22Rv1 (cell line): Measurements from ENCODE around the gene COG3.
A peak's percentile ranks its signal among the peaks of the same experiment; 100 is the strongest.

Experiments used
- H3K27ac ChIP-seq: fragments of 450-650 bp; 2 replicates; pipeline ENCODE4 v1.5.1; 2017
- CTCF ChIP-seq: fragments of 450-650 bp; IDR thresholded peaks from 2 replicates; pipeline ENCODE4 v1.5.1; 2017; ENCODE audit warnings: mild to moderate bottlenecking
- ZFX ChIP-seq: fragments of 450-650 bp; IDR thresholded peaks from 2 replicates; pipeline ENCODE4 v1.6.1; 2017; ENCODE audit warnings: antibody characterized with exemption, borderline replicate concordance

The COG3 gene

GRCh38 chr13:45519493-45519892, 54.8 kb downstream of the COG3 start:
- H3K27ac ChIP-seq: no peak overlapping the region
- no peak for TF ChIP-seq CTCF
- TF ChIP-seq ZFX: no peak

- no peak overlapping the region for H3K27ac ChIP-seq
- TF ChIP-seq ZFX (no peak), CTCF (no peak)
These were observed 56.6 kb downstream of the COG3 start for GRCh38 chr13:45521297-45521696.

GRCh38 chr13:45522571-45522970, 57.8 kb downstream of the COG3 start:
- no peak overlapping the region for H3K27ac ChIP-seq
- TF ChIP-seq CTCF: no peak
- TF ChIP-seq ZFX: no peak

- TF ChIP-seq CTCF: no peak
- TF ChIP-seq ZFX: no peak
- H3K27ac ChIP-seq: peak overlapping the region; percentile 6
These were observed 63.1 kb downstream of the COG3 start for GRCh38 chr13:45527699-45528462.

- H3K27ac ChIP-seq: no peak overlapping the region
- TF ChIP-seq CTCF (no peak), ZFX (no peak)
These were observed 65.0 kb downstream of the COG3 start for GRCh38 chr13:45529758-45530157.

GRCh38 chr13:45534604-45535003, 69.9 kb downstream of the COG3 start:
- no peak overlapping the region for H3K27ac ChIP-seq
- TF ChIP-seq CTCF: no peak
- TF ChIP-seq ZFX: no peak

- H3K27ac ChIP-seq: no peak overlapping the region
These were observed 71.5 kb downstream of the COG3 start for GRCh38 chr13:45536224-45536623.

More at GRCh38 chr13:45536224-45536623, 71.5 kb downstream of the COG3 start:
- TF ChIP-seq CTCF: no peak
- TF ChIP-seq ZFX: no peak
